OCI-LY1 (cell line): ENCODE data around the gene SUGCT.

Experiments used
- H2AFZ ChIP-seq: fragments of 200-600 bp; sonication (generic), shearing (Covaris generic); 2 replicates; pipeline ENCODE4 v1.6.0; 2014; ENCODE audit warnings: antibody characterized with exemption, mild to moderate bottlenecking, low read length
- H3F3A ChIP-seq: fragments of 200-600 bp; sonication (generic), shearing (Covaris generic); 2 replicates; pipeline ENCODE4 v1.6.0; 2014; ENCODE audit warnings: mild to moderate bottlenecking, antibody characterized with exemption, low read length, moderate library complexity; ENCODE audit not compliant: insufficient read depth
- H3K27ac ChIP-seq: fragments of 200-600 bp; sonication (generic); 2 replicates; pipeline ENCODE4 v1.5.1; 2014; ENCODE audit warnings: low read length, mixed run types, mild to moderate bottlenecking, low read depth; ENCODE audit not compliant: poor library complexity, severe bottlenecking
- H3K27me3 ChIP-seq: fragments of 200-600 bp; sonication (generic); 2 replicates; pipeline ENCODE4 v1.6.0; 2014; ENCODE audit warnings: antibody characterized with exemption, mild to moderate bottlenecking, low read length, moderate library complexity; ENCODE audit not compliant: insufficient read depth
- H3K36me3 ChIP-seq: fragments of 200-600 bp; sonication (generic); 2 replicates; pipeline ENCODE4 v1.6.1; 2014; ENCODE audit warnings: mild to moderate bottlenecking, antibody characterized with exemption, low read length, moderate library complexity, mixed read lengths; ENCODE audit not compliant: insufficient read depth
- H3K4me1 ChIP-seq: fragments of 200-600 bp; sonication (generic); 2 replicates; pipeline ENCODE4 v1.5.1; 2014; ENCODE audit warnings: mild to moderate bottlenecking, low read length, moderate library complexity; ENCODE audit not compliant: insufficient read depth, severe bottlenecking
- H3K4me2 ChIP-seq: fragments of 200-600 bp; sonication (generic), shearing (Covaris generic); 2 replicates; pipeline ENCODE4 v1.6.1; 2014; ENCODE audit warnings: low read length
- H3K4me3 ChIP-seq: fragments of 200-600 bp; sonication (generic); 2 replicates; pipeline ENCODE4 v1.5.1; 2014; ENCODE audit warnings: low read length, low read depth, mild to moderate bottlenecking, mixed read lengths; ENCODE audit not compliant: poor library complexity, severe bottlenecking
- H3K79me2 ChIP-seq: fragments of 200-600 bp; shearing (Covaris generic); 2 replicates; pipeline ENCODE4 v1.6.1; 2016; ENCODE audit warnings: mixed run types, low read length, mixed read lengths; ENCODE audit not compliant: insufficient read depth
- H3K9ac ChIP-seq: fragments of 200-600 bp; sonication (generic), shearing (Covaris generic); 2 replicates; pipeline ENCODE4 v1.6.1; 2014; ENCODE audit warnings: mild to moderate bottlenecking, low read length, mixed read lengths
- H3K9me2 ChIP-seq: fragments of 200-600 bp; sonication (generic), shearing (Covaris generic); 2 replicates; pipeline ENCODE4 v1.6.1; 2014; ENCODE audit warnings: low read depth, mild to moderate bottlenecking, low read length, mixed read lengths
- H3K9me3 ChIP-seq: fragments of 200-600 bp; shearing (Covaris generic); 2 replicates; pipeline ENCODE4 v1.6.1; 2014; ENCODE audit warnings: low read length, mixed read lengths
- H4K20me1 ChIP-seq: fragments of 200-600 bp; sonication (generic), shearing (Covaris generic); 2 replicates; pipeline ENCODE4 v1.6.0; 2016; ENCODE audit warnings: mild to moderate bottlenecking, low read length; ENCODE audit not compliant: insufficient read depth
- EZH2 ChIP-seq: fragments of 200-600 bp; sonication (generic), shearing (Covaris generic); IDR thresholded peaks from 2 replicates; pipeline ENCODE4 v1.8.0; 2017; ENCODE audit warnings: borderline replicate concordance, mixed run types, mild to moderate bottlenecking, antibody characterized with exemption, low read length, moderate library complexity, mixed read lengths
- TF ChIP-seq, protein P1 (sequence below): fragments of 200-600 bp; sonication (generic), shearing (Covaris generic); IDR thresholded peaks from 2 replicates; pipeline ENCODE4 v1.5.1; 2017; ENCODE audit warnings: mild to moderate bottlenecking, antibody characterized with exemption, low read length, moderate library complexity, mixed read lengths

SUGCT gene

DNA sequence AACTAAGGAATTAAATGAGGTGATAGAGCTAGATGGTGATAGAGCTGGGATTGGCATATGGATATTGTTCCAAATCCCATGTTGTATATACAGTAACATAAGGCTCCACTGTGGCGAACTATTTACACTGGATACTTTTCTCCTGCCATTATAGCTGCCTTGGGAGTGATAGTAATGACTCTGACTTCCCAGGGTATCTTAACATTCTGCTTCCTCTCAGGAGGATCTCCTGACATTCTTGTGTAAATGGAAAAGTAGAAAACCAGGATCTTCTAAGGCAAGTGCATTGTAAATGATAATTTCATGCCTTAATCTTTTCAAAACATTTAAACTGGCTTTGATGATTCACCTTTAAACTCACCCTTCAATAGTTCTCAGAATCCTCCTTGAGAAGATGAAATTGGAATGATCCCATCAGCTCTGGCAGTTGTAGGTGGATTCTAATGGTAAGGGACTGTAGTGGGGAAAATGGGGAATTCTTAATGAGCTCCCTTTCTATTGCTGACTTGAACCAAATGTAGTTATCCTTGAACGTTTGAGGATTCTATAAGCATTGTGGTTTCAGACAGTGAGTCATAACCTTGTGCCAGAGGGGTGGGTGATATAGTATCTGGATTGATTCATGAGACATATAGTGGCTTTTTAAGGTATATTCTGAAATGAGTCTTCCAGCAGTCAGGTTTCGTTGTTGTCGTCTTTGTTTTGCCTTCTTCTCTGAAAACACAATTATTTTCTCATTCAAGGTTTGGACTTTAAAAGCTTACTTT is 450.0 kb downstream of the SUGCT start:
- Histone ChIP-seq H2AFZ (no peak overlapping the region), H3K4me3 (no peak overlapping the region), H3K27me3 (no peaks in the 10 kb centered on the region), H3K4me2 (no peak overlapping the region), H3K79me2 (no peaks in the 10 kb centered on the region), H3K9me2 (no peaks in the 10 kb centered on the region), H3K4me1 (no peaks in the 10 kb centered on the region), H3F3A (no peaks in the 10 kb centered on the region), H3K27ac (no peak overlapping the region), H3K9ac (no peak overlapping the region), H4K20me1 (no peaks in the 10 kb centered on the region), H3K36me3 (no peaks in the 10 kb centered on the region), H3K9me3 (no peaks in the 10 kb centered on the region)
- TF ChIP-seq, protein P1, sequence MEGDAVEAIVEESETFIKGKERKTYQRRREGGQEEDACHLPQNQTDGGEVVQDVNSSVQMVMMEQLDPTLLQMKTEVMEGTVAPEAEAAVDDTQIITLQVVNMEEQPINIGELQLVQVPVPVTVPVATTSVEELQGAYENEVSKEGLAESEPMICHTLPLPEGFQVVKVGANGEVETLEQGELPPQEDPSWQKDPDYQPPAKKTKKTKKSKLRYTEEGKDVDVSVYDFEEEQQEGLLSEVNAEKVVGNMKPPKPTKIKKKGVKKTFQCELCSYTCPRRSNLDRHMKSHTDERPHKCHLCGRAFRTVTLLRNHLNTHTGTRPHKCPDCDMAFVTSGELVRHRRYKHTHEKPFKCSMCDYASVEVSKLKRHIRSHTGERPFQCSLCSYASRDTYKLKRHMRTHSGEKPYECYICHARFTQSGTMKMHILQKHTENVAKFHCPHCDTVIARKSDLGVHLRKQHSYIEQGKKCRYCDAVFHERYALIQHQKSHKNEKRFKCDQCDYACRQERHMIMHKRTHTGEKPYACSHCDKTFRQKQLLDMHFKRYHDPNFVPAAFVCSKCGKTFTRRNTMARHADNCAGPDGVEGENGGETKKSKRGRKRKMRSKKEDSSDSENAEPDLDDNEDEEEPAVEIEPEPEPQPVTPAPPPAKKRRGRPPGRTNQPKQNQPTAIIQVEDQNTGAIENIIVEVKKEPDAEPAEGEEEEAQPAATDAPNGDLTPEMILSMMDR, result no peak
- TF ChIP-seq EZH2, result no peak

DNA sequence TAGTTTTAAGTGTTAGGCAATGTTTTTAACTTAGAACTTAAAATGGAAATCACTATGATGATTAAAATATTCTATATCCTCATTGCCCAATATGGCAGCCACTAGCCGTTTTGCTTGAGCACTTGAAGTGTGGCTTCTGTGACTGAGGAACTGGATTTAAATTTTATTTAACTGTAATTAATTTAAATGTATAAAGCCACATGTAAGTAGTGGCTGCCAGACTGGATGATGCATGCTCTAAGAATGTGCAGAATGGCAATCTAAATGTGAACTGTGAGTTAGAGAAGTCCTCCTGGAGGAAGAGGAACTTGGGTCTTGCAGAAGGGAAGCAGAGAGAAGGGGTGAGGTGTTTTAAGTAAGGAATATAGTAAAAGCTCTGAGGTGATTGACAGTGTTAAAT is 451.4 kb downstream of the SUGCT start:
- H3F3A ChIP-seq, result no peaks in the 10 kb centered on the region
- H3K9me3 ChIP-seq, result no peaks in the 10 kb centered on the region
- TF ChIP-seq, protein P1, result no peak
- H3K4me1 ChIP-seq, result no peaks in the 10 kb centered on the region
- no peaks in the 10 kb centered on the region for H3K9me2 ChIP-seq
- no peak overlapping the region for H2AFZ ChIP-seq
- no peaks in the 10 kb centered on the region for H3K36me3 ChIP-seq
- H3K27me3 ChIP-seq, result no peaks in the 10 kb centered on the region
- H3K4me2 ChIP-seq, result no peak overlapping the region
- no peak overlapping the region for H3K4me3 ChIP-seq
- no peaks in the 10 kb centered on the region for H3K79me2 ChIP-seq
- H4K20me1 ChIP-seq, result no peaks in the 10 kb centered on the region
- no peak overlapping the region for H3K9ac ChIP-seq
- H3K27ac ChIP-seq, result no peak overlapping the region

DNA sequence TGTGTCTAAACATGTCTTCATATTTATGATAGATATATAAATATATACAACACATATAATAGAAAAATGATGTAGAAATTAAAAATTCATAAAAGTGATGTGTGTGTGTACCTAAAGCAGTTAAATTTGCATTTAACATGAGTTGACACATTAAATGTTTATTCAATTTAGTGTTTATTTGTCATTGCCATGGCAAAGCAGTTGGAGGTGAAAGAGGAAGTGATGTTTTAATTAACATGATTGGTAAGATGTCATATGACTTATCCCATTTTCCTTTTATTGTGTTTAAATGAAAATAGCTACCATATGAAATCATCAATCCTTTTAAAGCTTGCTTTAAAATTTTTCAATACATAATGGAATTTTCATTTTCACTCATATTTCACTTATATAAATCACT is 452.6 kb downstream of the SUGCT start:
- H3K27me3 ChIP-seq, result no peaks in the 10 kb centered on the region
- TF ChIP-seq, protein P1, result no peak
- no peak for TF ChIP-seq EZH2
- H3K4me3 ChIP-seq, result no peak overlapping the region
- H3K27ac ChIP-seq, result no peak overlapping the region
- H3K79me2 ChIP-seq, result no peaks in the 10 kb centered on the region
- no peaks in the 10 kb centered on the region for H4K20me1 ChIP-seq
- no peak overlapping the region for H2AFZ ChIP-seq
- H3K9me3 ChIP-seq, result no peaks in the 10 kb centered on the region
- H3K36me3 ChIP-seq, result no peaks in the 10 kb centered on the region
- H3K9me2 ChIP-seq, result no peaks in the 10 kb centered on the region
- H3F3A ChIP-seq, result no peaks in the 10 kb centered on the region
- no peak overlapping the region for H3K9ac ChIP-seq
- no peaks in the 10 kb centered on the region for H3K4me1 ChIP-seq
- no peak overlapping the region for H3K4me2 ChIP-seq
